T follicular helper cell (primary cell): ENCODE data around the gene KIAA1217.
"Not testable (repeated sequence)": the region's sequence is repeated elsewhere in the genome, so short reads cannot be mapped to it uniquely, and the experiment has no call there.

Source experiments
- DNase-seq: peaks from one replicate; pipeline ENCODE4 v3.0.0-alpha.2; 2020; ENCODE audit warnings: low read depth

Gene KIAA1217

DNA sequence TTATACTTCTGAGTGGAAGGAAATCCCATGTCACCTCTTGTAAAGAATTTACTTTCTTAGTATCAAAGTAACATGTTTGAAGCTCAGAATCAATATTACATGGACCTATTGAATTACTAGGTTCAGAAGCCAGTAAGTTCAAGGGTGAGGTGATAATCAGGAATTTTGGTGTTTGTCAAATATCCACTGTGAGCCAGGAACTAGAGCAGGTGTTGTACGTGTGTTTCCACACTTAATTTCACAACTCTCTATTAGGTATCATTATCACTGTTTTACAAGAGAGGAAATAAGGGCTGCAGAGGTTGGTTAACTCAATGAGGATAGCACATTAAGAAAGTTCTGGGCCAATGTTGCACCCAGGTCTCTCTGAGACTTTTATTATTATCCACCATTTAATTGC lies 130.4 kb downstream of the KIAA1217 start:
- DNase-seq: no peak

DNA sequence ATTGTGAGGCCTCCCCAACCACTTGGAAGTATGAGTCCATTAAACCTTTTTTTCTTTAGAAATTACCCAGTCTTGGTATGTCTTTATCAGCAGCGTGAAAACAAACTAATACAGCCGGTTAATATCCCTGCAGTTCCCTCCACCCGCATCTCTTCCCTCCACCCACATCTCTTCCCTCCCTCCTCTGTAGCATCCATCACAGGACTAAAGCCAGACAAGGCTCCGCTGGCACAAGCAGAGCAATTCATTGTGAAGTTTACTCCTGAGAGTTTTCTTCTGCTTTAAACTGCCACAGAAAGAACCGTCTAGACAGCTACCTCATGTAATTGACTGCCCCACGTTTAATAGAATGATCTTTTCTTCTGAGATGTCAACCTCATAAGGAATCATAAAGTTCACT lies 131.5 kb downstream of the KIAA1217 start:
- no peak for DNase-seq

DNA sequence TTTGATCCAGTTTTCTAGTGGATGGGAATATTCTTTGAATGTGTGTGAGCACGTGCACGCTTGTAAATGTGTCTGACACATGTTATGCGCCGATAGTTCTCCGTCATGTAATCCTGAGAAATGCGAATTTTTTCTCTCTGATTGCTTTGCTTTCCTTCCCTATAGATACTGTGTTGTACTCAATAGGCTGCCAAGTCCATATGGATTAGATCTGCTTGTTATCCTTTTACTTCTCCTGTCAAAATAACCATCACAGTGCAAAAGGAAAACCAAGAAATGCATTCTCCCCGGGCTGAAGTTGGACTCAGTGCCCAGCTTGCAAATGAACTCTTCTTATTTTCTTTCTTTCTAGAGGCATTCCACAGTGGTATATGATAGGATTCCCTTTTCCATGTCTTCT lies 131.9 kb downstream of the KIAA1217 start:
- DNase-seq: no peak

DNA sequence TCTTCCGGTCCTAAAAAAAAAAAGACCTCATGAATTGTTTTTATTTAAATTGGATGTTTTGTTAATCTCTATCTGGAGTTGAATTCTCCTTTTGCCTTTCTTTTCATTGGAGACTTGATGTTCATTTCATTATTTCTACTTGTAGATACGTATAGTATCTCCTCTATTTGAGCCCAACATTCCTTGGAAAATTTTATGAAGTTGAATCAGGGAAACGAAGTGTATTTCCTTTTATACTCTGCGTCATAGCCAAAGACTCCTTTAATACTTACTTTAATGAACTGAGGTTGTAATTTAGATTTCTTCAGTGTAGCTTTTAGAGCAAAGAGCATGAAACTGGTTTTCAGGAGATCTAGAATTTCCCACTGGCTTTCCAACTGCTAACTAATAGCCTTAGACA lies 132.4 kb downstream of the KIAA1217 start:
- DNase-seq: no peak

DNA sequence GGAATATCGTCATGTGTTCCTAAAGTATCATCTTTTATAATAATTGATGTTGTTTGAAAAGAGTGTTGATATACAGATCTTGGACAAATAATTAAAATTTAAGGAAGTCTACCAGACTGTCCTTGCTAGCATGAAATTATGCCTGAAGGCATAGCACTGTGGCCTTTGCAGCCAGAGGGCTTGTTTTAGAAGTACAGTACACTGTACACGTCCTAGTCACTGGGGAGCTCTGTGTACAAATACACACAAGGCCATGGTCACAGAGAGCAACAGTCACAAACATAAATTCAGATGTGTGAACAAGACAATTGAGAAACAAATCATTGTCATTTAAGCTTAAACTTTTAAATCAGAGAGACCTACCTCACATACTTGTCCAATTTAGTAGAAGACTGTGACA lies 133.0 kb downstream of the KIAA1217 start:
- DNase-seq: no peak

DNA sequence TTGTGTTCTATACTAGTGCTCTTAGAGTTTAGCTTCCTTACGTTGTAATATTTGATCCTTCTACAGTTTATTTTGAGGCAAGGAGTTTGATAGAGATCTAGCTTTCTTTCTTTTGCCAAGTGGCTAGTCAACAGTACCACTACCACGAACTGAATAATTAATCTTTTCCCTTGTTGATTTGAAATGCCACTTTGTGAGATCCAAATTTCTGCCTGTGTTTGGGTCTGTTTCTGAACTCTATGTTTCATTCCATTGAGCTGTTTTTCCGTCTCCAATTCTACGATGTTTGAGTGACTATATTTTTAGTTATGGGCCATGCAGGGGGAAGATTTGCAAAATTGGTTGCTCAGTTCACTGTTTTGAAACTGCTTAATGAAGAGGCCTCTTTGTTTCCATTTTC lies 134.7 kb downstream of the KIAA1217 start:
- DNase-seq: no peak

DNA sequence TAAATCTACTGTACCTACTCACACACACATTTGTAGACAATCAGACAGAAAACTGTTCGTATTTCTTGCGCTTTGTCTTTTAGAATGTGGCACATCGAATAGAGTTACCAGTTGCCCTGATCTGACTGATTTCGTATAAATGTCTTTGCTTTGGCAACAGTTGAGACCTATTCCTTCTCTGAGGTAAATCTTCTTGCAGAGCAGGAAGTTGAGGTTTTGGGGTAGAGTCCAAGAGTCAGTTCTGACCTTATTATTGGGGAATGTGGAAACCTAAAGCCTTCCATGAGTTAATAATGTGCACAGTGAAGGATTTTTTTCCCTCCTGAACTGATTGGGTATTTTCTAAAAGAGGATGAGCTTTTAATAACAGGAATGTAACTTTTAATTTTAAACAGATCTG lies 135.3 kb downstream of the KIAA1217 start:
- DNase-seq: no peak

DNA sequence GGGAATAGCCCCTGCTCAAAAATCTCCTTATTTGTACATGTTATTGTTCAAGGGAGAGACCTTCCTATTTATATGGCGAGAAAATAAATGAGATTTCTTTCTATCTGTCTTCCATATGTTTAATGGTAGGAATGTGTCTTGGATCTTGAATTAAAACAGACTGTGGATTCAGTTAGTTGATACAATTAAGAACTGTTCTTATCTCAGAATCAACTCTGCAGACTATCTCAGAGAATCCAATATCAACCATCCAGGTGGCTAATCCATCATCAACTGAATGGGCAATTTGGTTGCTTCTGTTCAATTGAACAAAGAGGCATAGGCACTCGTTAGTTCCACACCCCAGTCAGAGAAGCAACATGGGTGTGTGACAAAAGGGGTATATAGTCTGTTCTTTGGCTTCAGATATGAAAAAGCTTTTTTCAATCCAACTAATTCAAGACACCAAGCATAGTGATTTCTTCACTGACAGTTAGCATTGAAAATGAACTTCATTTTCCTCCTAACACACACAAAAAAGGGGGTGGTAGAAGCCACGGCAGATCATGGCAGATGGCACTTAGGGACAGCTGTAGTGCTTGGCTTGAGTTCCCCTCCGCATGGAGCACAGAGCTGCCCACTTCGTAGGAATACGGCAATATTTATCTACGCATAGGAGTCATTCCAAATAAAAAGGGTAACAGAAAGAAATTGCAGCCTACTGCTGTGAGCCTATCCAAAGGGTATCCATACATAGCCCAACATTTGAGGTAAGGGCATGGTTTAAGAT lies 135.9 kb downstream of the KIAA1217 start:
- DNase-seq: no peak

DNA sequence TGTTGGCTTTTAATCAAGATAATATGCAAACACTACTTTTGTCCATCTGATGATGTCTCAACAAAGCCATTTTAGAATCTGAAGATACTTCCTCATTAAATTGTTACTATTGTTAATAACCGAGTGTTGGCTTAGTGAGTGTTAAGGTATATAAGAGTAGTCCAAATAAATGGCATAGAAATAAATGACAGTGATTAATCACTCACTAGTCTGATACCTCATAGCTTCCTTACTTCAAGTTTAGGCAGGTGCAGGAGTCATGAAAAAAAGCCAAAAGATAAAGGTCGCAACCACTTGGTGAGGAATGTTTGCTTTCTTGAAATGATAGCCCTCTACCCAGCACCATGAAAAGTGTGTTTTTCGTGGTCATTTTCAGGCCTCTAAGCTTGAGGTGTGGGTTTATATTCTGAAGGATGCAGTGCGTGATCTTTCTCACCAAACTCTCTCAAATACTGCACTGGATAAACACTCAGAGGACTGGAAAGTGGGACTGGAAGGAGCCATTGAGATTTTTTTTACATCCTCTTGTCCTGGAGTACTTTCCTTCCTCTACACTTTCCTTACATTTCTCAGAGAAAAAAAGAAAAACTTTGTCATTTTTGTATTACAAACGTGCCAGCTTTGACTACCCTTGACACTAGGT lies 138.1 kb downstream of the KIAA1217 start:
- no peak for DNase-seq

DNA sequence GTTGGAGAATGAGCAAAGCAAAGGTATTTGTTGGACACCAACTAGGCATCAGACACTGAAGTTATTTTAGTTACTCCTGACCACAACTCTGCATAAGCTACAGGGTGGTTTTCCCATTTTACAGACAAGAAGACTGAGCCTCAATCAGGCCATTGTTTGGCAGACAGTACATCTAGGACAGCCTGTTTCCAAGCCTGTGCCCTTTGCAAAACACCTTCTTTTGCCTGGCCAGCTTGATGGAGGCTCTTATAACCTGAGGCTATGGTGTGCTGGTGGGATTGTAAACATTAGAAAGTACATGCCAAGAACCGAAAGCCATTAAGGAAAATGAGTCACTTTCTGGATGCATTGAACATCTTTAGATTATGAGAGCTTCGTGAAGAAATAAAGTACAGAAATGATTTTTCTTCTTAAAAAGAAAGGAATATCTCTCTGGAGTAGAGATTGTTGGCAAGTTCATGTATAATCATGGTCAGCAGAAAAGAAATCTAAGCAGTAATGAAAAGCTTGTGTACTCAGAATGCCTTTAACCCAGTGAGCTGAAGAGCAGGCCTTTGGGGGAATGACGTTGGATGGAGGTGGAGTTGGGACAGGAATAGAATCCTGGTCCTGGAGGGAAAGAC lies 140.6 kb downstream of the KIAA1217 start:
- no peak for DNase-seq

DNA sequence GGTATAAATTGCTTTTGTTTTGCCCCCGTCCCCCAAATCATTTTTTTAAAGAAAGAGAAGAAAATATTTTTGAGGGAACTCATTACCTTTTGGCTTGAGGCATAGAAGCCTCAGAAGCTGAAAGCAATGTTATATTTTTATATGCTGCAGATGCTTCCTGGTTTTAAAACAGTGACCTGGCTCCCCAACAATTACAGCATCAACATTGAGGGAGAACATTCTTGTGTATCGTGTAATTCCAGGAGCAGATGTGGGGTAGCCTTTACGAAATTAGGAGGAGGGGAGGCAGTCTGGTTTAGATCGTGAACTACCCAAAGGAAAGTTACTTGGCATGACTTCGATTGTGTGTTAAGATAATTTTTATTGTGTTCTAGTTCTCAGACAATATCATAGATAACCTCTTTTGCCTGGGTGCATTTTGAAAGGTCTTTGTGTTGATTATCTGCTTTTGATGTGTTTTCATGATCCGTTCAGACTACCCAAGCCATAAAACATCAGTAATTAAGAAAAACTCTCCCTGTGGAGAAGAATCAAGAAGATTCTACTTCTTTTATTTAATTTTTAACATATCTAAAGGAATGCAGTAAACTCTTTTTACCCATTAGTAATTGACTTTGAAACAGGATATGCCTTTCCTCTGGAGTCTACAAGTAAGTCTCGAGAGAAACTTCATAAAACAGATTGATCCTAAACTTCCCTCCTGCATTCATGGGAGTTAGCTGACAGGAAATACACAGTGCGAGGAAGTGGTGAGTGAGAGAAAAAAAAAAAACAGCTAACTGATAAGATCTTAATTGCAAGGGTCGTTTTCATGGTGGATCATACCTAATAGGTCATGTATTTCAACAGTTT lies 141.4 kb downstream of the KIAA1217 start:
- no peak for DNase-seq

DNA sequence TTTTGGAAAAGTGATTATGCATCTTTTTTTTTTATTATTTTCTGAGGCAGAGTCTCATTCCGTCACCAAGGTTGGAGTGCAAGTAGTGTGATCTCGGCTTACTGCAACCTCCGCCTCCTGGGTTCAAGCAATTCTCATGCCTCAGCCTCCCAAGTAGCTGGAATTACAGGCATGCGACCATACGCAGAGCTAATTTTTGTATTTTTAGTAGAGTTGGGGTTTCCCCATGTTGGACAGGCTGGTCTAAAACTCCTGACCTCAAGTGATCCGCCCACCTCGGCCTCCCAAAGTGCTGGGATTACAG lies 141.9 kb downstream of the KIAA1217 start:
- DNase-seq: not testable (repeated sequence)

DNA sequence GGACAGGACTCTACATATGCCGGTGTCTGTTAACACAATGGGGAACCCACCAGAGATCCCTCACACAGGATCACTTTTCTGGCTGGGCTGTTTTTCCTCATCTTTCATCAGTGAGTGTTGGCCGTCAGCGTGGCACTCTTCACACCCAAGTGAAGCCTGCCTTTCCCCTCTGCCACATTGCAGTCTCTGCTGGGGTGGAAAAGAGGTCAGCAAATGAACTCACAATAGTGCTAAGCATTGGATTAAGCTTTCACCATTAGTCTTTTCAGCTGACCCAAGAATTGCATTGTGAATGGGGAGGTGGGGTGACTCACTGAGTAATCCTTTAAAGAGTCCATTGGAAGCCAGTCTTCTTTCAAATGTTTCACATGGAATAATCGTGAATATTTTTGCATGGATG lies 143.0 kb downstream of the KIAA1217 start:
- DNase-seq: no peak

DNA sequence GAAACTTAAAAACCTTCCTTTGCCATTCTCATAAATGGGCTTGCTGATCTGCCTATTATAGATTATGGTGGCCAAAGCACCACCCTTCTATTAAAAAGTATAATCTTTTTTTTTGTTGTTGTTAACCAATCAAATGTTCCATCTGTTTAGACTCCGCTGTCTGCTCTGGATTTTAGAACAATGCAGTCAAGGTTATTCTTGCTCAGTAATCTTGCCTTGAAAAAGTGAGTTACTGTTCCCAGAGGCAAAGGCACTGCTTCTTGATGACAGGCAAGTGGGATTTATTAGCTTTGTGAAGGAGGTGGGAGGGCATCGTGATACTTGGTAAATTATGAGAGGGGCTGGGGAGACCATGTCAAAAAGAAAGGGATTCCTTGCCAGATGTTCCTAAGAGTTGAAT lies 143.5 kb downstream of the KIAA1217 start:
- DNase-seq: no peak

DNA sequence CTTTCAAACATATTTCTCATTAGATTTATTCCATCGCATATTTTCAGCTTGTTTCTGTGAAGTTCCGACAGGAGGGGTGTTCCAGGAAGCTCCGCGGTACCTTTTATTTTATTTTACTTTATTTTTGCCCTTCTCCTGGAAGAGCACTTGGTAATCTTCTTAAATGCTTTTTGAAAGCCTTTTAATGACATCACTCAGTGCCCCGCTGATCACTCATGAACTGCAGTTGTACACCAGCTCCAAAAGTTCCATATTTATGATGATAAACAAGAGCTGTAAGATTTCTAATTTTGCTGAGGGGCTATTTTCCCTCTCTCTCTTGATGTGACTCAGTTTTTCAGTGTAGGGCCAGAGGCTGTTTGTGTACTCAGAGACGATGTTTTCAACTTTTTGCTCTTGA lies 144.4 kb downstream of the KIAA1217 start:
- DNase-seq: no peak

DNA sequence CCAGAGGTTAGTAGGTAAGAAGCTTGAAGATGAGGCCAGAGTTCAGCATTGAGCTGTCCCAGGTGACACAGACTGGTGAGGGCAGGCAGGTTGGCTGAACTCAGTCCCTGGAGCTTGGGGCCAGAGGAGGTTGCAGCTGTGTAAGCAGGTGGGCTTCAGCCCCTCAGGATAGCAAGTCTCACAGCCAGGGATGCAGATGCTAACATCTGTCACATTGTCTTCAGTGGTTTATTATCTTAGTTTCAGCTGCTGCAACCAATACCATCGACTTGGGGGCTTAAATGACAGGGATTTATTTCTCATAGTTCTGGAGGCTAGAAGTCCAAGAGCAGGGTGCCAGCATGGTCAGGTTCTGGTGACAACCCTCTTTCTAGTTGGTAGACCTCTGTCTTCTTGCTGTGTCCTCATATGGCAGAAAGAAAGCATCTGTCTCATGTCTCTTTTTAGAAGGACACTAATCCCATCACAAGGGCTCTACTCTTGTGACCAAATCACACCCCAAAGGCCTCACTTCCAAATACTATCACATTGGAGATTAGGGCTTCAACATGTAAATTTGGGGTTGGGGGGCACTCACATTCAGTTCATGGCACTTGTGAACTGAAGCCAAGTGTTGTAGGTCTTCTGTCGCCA lies 146.2 kb downstream of the KIAA1217 start:
- DNase-seq: no peak

DNA sequence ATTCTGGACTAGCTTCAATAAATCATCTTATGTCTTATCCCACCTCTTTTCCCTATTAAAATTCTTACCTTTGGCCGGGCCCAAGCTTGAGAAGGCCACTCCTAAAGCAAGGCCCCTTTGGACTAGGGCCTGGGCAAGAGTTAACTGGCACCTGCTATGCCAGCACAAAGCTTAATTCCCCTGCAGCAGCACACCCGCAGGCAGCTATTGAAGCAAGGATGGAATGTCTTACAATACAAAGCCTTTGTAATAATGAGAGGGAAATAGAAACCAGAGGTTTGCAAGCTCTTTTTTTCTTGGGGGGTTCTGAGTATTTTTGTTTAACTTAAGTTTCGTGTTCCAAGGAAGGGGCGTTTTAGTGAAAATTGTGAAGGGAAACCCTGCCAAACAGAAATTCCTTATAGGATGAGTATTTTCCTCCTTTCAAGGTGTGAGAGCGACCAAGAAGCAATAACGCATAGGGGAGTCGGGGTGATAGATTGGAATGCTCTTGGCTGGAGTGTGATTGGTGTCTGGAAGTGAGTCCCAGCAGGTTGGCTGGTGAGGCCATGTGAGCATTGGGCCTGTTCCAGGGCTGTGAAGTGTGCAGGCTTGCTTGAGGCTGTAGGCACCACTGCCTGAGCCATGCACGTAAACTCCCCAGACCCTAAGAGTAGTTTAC lies 148.5 kb downstream of the KIAA1217 start:
- DNase-seq: no peak

DNA sequence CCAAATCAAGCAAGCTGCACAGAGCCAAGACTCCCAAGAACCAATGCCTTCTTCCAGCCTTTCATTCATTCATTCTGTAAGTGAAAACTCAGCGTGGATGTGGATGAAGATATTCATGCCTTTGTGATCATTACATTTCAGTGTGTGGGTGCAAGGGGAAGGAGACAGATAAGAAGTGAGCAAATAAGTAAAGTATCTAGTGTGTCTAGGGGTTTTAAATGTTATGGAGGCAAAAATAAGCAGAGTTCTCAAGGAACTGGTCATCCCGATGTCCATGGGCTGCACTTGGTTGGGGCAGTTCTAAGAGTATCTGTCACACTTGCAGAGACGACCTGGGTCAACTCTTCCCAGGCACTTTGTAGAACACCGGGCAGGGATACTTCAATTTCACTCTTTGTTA lies 149.1 kb downstream of the KIAA1217 start:
- no peak for DNase-seq

DNA sequence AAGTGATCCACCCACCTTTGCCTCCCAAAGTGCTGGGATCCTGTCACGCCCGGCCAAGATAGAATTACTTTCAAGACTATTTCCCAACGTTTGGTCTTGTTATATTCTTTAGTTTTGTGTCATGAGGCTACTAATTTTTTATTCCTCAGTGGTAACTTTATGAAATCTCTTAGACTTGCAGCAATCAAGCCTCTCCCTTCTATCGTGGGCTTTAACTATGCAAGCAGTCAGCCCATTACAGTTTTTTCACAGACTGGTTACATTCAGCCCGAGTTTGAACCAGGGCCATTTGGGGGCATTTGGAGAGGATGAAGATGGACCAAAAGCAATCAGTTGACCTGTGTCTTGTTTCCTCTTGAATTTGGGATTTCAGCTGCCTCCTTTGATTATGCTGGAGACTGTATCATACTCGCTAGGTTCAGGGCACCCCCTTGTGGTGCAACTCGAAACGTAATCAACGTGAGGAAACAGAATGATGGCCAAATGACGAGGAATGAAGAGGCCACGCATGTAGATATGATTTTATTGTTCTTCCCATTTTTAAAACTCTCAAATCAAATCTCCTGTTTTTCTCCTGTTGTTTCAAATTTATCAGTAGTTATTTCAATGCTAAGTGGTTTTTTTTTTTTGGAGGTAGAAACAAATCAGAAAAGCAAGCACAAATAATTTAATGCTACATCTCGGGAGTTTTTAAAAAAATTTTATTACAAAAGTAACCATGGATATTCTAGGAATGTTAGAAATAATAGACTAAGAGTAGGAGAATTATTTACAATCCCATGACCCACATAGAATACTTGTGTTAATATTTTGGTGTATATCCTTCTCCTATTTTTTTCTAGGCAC lies 151.6 kb downstream of the KIAA1217 start:
- DNase-seq: no peak

DNA sequence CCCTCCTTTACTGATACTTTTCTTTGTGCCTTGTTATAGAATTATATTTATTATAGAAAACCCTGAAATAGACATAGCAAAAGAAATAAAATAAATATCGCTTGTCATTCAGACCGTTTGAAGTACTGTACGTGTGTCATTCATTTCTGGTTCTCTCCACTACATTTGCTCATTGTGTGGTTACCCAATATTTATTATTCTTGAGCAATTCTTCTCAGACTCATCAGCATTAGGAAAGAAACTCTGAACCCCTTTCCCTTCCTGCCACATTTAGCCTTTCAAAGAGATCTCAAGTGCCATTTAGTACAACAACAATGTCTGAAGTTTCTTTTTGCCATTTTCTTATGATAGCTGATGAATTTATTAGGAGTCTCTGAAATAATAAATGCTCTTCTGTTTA lies 154.1 kb downstream of the KIAA1217 start:
- no peak for DNase-seq

DNA sequence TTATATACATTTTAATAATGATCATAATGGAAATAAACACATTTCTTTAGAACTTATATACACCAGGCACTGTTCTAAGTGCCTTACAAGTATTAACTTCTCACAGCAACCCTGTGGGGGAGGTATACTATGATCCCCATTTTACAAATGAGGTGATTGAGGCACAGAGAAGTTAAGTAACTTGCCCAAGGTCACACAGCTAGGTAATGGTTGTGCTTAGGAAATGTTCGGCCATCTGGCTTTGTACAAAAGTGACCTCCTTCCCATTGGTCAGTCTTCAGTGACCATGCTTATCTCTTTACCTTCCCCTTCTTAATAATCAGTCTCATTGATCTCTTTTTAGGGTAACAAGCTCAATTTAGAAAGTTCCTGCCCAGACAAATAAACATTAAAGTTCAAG lies 158.8 kb downstream of the KIAA1217 start:
- no peak for DNase-seq
